ENCODE measurements around the gene SOX30.

GRCh38 chr5:157657516-157657915 is 5.3 kb upstream of the SOX30 start:
- TF ChIP-seq CTCF (IDR thresholded peaks at IDR 0.05): no peak
- no peak for TF ChIP-seq JUN (CRISPR knock-in tag; IDR thresholded peaks at IDR 0.05)
- TF ChIP-seq, protein P1, sequence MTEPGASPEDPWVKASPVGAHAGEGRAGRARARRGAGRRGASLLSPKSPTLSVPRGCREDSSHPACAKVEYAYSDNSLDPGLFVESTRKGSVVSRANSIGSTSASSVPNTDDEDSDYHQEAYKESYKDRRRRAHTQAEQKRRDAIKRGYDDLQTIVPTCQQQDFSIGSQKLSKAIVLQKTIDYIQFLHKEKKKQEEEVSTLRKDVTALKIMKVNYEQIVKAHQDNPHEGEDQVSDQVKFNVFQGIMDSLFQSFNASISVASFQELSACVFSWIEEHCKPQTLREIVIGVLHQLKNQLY (CRISPR knock-in tag; IDR thresholded peaks at IDR 0.05): no peak
- TF ChIP-seq CDX4 (CRISPR knock-in tag; IDR thresholded peaks at IDR 0.05; ENCODE audit: borderline replicate concordance): no peak
- TF ChIP-seq, protein P2, sequence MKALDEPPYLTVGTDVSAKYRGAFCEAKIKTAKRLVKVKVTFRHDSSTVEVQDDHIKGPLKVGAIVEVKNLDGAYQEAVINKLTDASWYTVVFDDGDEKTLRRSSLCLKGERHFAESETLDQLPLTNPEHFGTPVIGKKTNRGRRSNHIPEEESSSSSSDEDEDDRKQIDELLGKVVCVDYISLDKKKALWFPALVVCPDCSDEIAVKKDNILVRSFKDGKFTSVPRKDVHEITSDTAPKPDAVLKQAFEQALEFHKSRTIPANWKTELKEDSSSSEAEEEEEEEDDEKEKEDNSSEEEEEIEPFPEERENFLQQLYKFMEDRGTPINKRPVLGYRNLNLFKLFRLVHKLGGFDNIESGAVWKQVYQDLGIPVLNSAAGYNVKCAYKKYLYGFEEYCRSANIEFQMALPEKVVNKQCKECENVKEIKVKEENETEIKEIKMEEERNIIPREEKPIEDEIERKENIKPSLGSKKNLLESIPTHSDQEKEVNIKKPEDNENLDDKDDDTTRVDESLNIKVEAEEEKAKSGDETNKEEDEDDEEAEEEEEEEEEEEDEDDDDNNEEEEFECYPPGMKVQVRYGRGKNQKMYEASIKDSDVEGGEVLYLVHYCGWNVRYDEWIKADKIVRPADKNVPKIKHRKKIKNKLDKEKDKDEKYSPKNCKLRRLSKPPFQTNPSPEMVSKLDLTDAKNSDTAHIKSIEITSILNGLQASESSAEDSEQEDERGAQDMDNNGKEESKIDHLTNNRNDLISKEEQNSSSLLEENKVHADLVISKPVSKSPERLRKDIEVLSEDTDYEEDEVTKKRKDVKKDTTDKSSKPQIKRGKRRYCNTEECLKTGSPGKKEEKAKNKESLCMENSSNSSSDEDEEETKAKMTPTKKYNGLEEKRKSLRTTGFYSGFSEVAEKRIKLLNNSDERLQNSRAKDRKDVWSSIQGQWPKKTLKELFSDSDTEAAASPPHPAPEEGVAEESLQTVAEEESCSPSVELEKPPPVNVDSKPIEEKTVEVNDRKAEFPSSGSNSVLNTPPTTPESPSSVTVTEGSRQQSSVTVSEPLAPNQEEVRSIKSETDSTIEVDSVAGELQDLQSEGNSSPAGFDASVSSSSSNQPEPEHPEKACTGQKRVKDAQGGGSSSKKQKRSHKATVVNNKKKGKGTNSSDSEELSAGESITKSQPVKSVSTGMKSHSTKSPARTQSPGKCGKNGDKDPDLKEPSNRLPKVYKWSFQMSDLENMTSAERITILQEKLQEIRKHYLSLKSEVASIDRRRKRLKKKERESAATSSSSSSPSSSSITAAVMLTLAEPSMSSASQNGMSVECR (CRISPR knock-in tag; IDR thresholded peaks at IDR 0.05; ENCODE audit: borderline replicate concordance): no peak
- no peak for TF ChIP-seq ZNF138 (CRISPR knock-in tag; conservative IDR thresholded peaks at IDR 0.05)
- TF ChIP-seq FOXK1 (CRISPR knock-in tag; IDR thresholded peaks at IDR 0.05): no peak
- no peak for TF ChIP-seq NFE2L1 (CRISPR knock-in tag; IDR thresholded peaks at IDR 0.05)
- no peak for TF ChIP-seq ATF3 (CRISPR knock-in tag; conservative IDR thresholded peaks at IDR 0.05)
- no peak for TF ChIP-seq ETV6 (CRISPR knock-in tag; IDR thresholded peaks at IDR 0.05)

Measured in WTC11 (cell line).